Measurements from ENCODE around the gene HOXB13. TPM values are rescaled to one million over a fixed set of nuclear protein-coding genes. Genes with fewer than 3 reads are reported as not detected.

The HOXB13 gene
- total and polyA plus RNA-seq, 10 donors: 0.02 TPM; not detected in 9

- no peak overlapping the region for H3K27ac ChIP-seq
- H3K4me3 ChIP-seq: no peak overlapping the region
- TF ChIP-seq POLR2AphosphoS5 (IDR thresholded peaks at IDR 0.05) (no peak), CTCF (IDR thresholded peaks at IDR 0.05 in 8 of 11, conservative IDR thresholded peaks at IDR 0.05 in 3 of 11) (no peak), POLR2A (IDR thresholded peaks at IDR 0.05) (no peak)
- intact Hi-C loops (cut with DNase I; ENCODE audit: low total_unique reads): no loop called here
- DNase-seq: no peak
- H3K36me3 ChIP-seq: no peaks in the 10 kb centered on the region
- peaks cover 0 to 10% (median 4%) of the 10 kb centered on the region in 6 donors for H3K4me1 ChIP-seq
- peaks cover 12 to 100% (median 99%) of the 10 kb centered on the region in 7 donors for H3K27me3 ChIP-seq (replicated peaks in 1 of 7)
- H3K9me3 ChIP-seq: no peaks in the 10 kb centered on the region
These were observed 12.0 kb upstream of the HOXB13 start for GRCh38 chr17:48740537-48740936.

GRCh38 chr17:48738803-48739526, 10.4 kb upstream of the HOXB13 start:
- H3K36me3 ChIP-seq: no peaks in the 10 kb centered on the region
- H3K4me3 ChIP-seq: peak overlapping the region in 1 of 8 donors; percentile 33
- H3K27me3 ChIP-seq (replicated peaks in 1 of 7): peaks cover 12 to 100% (median 99%) of the 10 kb centered on the region in 7 donors
- H3K9me3 ChIP-seq: no peaks in the 10 kb centered on the region
- WGBS, 5 donors: 4 to 7% (median 6%) methylated on average over 31 to 37 of the region's 37 CpGs
- no peak overlapping the region for H3K27ac ChIP-seq
- intact Hi-C loops (cut with DNase I; ENCODE audit: low total_unique reads): no loop called here
- TF ChIP-seq POLR2A (IDR thresholded peaks at IDR 0.05) (no peak), CTCF (IDR thresholded peaks at IDR 0.05 in 8 of 11, conservative IDR thresholded peaks at IDR 0.05 in 3 of 11) (no peak), POLR2AphosphoS5 (IDR thresholded peaks at IDR 0.05) (no peak)
- DNase-seq: no peak
- H3K4me1 ChIP-seq: peaks cover 0 to 15% (median 4%) of the 10 kb centered on the region in 6 donors

GRCh38 chr17:48738424-48738802, 9.9 kb upstream of the HOXB13 start:
- DNase-seq: no peak
- Histone ChIP-seq H3K4me3 (no peak overlapping the region), H3K36me3 (no peaks in the 10 kb centered on the region), H3K27me3 (replicated peaks in 1 of 7) (peaks cover 12 to 100% (median 99%) of the 10 kb centered on the region in 7 donors), H3K9me3 (no peaks in the 10 kb centered on the region), H3K4me1 (peaks cover 0 to 20% (median 8%) of the 10 kb centered on the region in 6 donors), H3K27ac (no peak overlapping the region)
- TF ChIP-seq POLR2AphosphoS5 (IDR thresholded peaks at IDR 0.05) (no peak), POLR2A (IDR thresholded peaks at IDR 0.05) (no peak), CTCF (IDR thresholded peaks at IDR 0.05 in 8 of 11, conservative IDR thresholded peaks at IDR 0.05 in 3 of 11) (no peak)
- 4 to 12% (median 9%) methylated on average over 11 of the region's 11 CpGs for WGBS, 5 donors
- intact Hi-C loops (cut with DNase I; ENCODE audit: low total_unique reads): no loop called here

GRCh38 chr17:48737330-48738043, 8.9 kb upstream of the HOXB13 start:
- no peaks in the 10 kb centered on the region for H3K36me3 ChIP-seq
- no peaks in the 10 kb centered on the region for H3K9me3 ChIP-seq
- H3K27me3 ChIP-seq (replicated peaks in 1 of 7): peaks cover 12 to 100% (median 99%) of the 10 kb centered on the region in 7 donors
- intact Hi-C loops (cut with DNase I; ENCODE audit: low total_unique reads): no loop called here
- H3K4me1 ChIP-seq: peaks cover 0 to 29% (median 13%) of the 10 kb centered on the region in 6 donors
- DNase-seq: no peak
- WGBS, 5 donors: 52 to 69% (median 64%) methylated on average over 4 of the region's 4 CpGs
- no peak overlapping the region for H3K4me3 ChIP-seq
- TF ChIP-seq POLR2AphosphoS5 (IDR thresholded peaks at IDR 0.05) (no peak), CTCF (IDR thresholded peaks at IDR 0.05 in 8 of 11, conservative IDR thresholded peaks at IDR 0.05 in 3 of 11) (no peak), POLR2A (IDR thresholded peaks at IDR 0.05) (no peak)
- no peak overlapping the region for H3K27ac ChIP-seq
